Mesothelial cell of epicardium (in vitro differentiated cells): ENCODE data around the gene AHRR. TPM values are rescaled to one million over a fixed set of nuclear protein-coding genes. Genes with fewer than 3 reads are reported as not detected.
"Not testable (repeated sequence)": the region's sequence is repeated elsewhere in the genome, so short reads cannot be mapped to it uniquely, and the experiment has no call there.

Source experiments
- DNase-seq, 2 experiments: peaks; one replicate each; pipeline ENCODE4 v3.0.0; 2021; ENCODE audit warnings: low spot score in 2 of 2; ENCODE audit not compliant: unreplicated experiment in 2 of 2
- H3K27ac Mint-ChIP-seq: 2 replicates; pipeline ENCODE4 v1.8.0; 2021; ENCODE audit warnings: mixed read lengths
- H3K27me3 Mint-ChIP-seq: 2 replicates; pipeline ENCODE4 v1.8.0; 2021; ENCODE audit warnings: low read depth, mixed read lengths
- H3K36me3 Mint-ChIP-seq: 2 replicates; pipeline ENCODE4 v1.8.0; 2021; ENCODE audit warnings: mixed read lengths
- H3K4me1 Mint-ChIP-seq: 2 replicates; pipeline ENCODE4 v1.8.0; 2021; ENCODE audit warnings: mixed read lengths
- H3K4me3 Mint-ChIP-seq: 2 replicates; pipeline ENCODE4 v1.8.0; 2021; ENCODE audit warnings: mild to moderate bottlenecking, moderate library complexity, mixed read lengths
- H3K9me3 Mint-ChIP-seq: 2 replicates; pipeline ENCODE4 v1.8.0; 2021; ENCODE audit warnings: mixed read lengths
- CTCF ChIP-seq: fragments of 200-600 bp; sonication (generic); IDR thresholded peaks from one replicate; pipeline ENCODE4 v1.5.0; 2021; ENCODE audit warnings: antibody characterized with exemption; ENCODE audit not compliant: unreplicated experiment
- total RNA-seq: library from RNA; stranded (reverse); gene quantifications from 3 replicates; pipeline ENCODE4 v1.2.1, GENCODE V29; 2021

AHRR gene
- total RNA-seq, 1 donor from 2014 or later: 12.7 TPM

GRCh38 chr5:296207-296606 lies 25.3 kb upstream of the AHRR start:
- H3K4me3 Mint-ChIP-seq, H3K9me3 Mint-ChIP-seq, DNase-seq, H3K27ac Mint-ChIP-seq, H3K27me3 Mint-ChIP-seq: not testable (repeated sequence)
- H3K36me3 Mint-ChIP-seq: peaks cover 19% of the 10 kb centered on the region
- H3K4me1 Mint-ChIP-seq: peaks cover 18% of the 10 kb centered on the region

GRCh38 chr5:296954-297353 lies 24.6 kb upstream of the AHRR start:
- not testable (repeated sequence) for DNase-seq, H3K27ac Mint-ChIP-seq

GRCh38 chr5:297448-297847 lies 24.1 kb upstream of the AHRR start:
- not testable (repeated sequence) for H3K4me3 Mint-ChIP-seq, H3K27me3 Mint-ChIP-seq, DNase-seq, H3K9me3 Mint-ChIP-seq, H3K36me3 Mint-ChIP-seq
- H3K27ac Mint-ChIP-seq: peak overlapping the region; percentile 48
- peaks cover 29% of the 10 kb centered on the region for H3K4me1 Mint-ChIP-seq

More at GRCh38 chr5:296954-297353, 24.6 kb upstream of the AHRR start:
- H3K4me3 Mint-ChIP-seq, H3K27me3 Mint-ChIP-seq, H3K9me3 Mint-ChIP-seq: not testable (repeated sequence)
- H3K36me3 Mint-ChIP-seq: peaks cover 11% of the 10 kb centered on the region
- H3K4me1 Mint-ChIP-seq: peaks cover 24% of the 10 kb centered on the region

DNA sequence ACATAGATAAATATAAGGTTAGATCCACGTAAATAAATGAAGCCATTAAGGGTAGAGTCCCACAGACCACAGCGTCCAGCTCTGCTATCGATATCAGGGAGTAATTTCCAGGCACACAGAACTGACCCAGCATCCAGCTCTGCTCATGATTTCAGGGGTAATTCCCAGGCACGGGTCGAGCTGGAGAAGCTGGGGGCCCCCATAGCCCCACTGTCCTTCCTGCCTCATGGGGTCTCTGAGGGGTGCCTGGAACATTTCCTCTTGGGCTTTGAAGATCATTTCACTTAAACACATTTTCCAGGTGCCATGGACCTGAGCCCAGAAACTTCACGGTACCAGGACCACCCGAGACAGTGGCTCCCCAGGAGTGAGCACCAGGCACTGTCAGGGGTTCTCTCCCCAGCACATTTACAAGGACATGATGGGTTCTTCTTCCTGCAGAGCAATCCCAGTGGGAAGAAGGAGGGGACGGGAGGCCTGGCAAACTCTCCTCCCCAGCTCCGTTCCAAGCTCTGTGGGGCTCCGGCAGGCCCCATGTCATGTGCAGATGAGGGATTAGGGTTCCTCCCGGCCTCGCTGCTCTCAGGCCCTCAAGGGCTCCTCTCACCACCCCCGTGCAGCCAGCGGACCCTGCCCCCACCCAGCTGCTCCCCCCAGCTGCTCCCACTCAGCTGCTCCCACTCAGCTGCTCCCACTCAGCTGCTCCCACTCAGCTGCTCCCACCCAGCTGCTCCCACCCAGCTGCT lies 23.4 kb upstream of the AHRR start:
- H3K27me3 Mint-ChIP-seq, H3K4me3 Mint-ChIP-seq, DNase-seq, H3K36me3 Mint-ChIP-seq, H3K9me3 Mint-ChIP-seq, H3K27ac Mint-ChIP-seq: not testable (repeated sequence)
- H3K4me1 Mint-ChIP-seq: peaks cover 36% of the 10 kb centered on the region

DNA sequence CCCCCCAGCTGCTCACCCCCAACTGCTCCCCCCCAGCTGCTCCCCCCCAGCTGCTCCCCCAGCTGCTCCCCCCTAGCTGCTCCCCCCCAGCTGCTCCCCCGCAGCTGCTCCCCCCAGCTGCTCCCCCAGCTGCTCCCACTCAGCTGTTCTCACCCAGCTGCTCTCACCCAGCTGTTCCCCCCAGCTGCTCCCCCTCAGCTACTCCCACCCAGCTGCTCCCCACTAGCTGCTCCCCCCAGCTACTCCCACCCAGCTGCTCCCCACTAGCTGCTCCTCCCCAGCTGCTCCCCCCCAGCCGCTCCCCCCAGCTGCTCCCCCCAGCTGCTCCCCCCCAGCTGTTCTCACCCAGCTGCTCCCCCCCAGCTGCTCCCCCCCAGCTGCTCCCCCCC lies 22.8 kb upstream of the AHRR start:
- no peak for DNase-seq
- Mint-ChIP-seq H3K4me1 (peaks cover 41% of the 10 kb centered on the region), H3K27me3 (no peaks in the 10 kb centered on the region), H3K36me3 (no peaks in the 10 kb centered on the region), H3K4me3 (no peak overlapping the region), H3K27ac (no peak overlapping the region), H3K9me3 (no peaks in the 10 kb centered on the region)
- TF ChIP-seq CTCF: no peak

DNA sequence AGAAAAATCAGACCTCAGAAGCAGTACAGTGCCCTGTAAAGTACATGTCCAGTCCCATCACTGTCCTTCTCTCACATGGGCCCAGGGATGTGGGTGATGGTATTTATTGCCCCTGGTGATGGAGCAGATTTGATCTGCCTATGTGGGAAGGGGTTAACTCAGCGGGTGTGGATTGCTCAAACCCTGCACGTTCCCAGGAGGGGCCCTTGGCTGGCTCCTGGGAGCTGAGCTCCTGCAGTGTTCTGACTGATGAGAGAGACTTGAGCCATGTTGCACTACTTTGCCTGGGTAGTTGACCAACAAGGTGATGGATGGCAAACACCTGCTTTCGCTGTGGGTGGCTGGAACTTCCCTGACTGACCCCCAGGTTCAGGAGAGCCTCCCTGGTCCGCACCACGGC lies 21.6 kb upstream of the AHRR start:
- H3K4me1 Mint-ChIP-seq: peaks cover 41% of the 10 kb centered on the region
- not testable (repeated sequence) for H3K4me3 Mint-ChIP-seq, H3K9me3 Mint-ChIP-seq, H3K27me3 Mint-ChIP-seq, H3K27ac Mint-ChIP-seq, H3K36me3 Mint-ChIP-seq, DNase-seq

DNA sequence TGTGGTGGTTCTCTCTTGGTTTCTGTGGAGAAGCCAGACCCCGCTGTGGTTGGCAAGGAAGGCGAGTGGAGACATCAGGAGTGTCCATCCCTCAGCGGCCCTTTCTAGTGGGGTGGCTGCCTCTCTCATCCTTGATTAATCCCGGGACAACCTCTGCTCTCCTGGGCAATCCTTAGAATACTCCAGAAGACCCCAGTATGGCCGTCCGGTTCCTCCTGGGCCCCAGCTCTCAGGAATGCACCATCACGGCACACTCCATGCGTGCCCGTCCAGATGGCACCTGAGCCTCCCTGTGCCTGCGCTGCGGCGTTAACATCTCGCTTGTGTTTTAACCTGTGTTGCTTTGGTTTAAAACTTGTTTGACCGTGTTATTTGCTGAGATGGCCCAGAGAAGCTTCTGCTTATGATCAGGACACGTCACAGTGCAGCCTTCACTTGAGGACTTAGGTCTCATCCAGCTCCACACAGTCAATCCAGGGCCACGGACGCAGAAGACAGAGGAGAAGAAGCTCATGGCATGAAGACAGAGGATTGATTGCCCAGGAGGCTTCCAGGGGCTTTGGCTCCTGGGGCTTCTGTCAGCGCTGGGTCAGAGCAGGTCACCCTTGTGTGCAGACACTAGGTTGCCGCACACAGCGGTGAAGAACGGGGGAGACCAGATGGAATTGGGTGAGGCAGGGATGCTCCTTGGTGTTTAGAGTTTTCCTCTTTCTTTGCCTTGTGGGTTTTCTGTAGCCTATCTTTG lies 20.7 kb upstream of the AHRR start:
- peaks cover 41% of the 10 kb centered on the region for H3K4me1 Mint-ChIP-seq
- H3K27ac Mint-ChIP-seq, H3K27me3 Mint-ChIP-seq, DNase-seq, H3K36me3 Mint-ChIP-seq, H3K9me3 Mint-ChIP-seq, H3K4me3 Mint-ChIP-seq: not testable (repeated sequence)

- H3K27me3 Mint-ChIP-seq, H3K4me3 Mint-ChIP-seq, H3K27ac Mint-ChIP-seq, H3K36me3 Mint-ChIP-seq, H3K9me3 Mint-ChIP-seq, DNase-seq: not testable (repeated sequence)
- H3K4me1 Mint-ChIP-seq: peaks cover 35% of the 10 kb centered on the region
Measured at GRCh38 chr5:302416-302815, 19.1 kb upstream of the AHRR start.

- H3K36me3 Mint-ChIP-seq: peaks cover 2% of the 10 kb centered on the region
- H3K9me3 Mint-ChIP-seq: no peaks in the 10 kb centered on the region
- no peak for DNase-seq
- H3K4me3 Mint-ChIP-seq: no peak overlapping the region
- H3K27me3 Mint-ChIP-seq: no peaks in the 10 kb centered on the region
- no peak for TF ChIP-seq CTCF
- no peak overlapping the region for H3K27ac Mint-ChIP-seq
- H3K4me1 Mint-ChIP-seq: peaks cover 30% of the 10 kb centered on the region
Measured at GRCh38 chr5:302966-303365, 18.5 kb upstream of the AHRR start.

DNA sequence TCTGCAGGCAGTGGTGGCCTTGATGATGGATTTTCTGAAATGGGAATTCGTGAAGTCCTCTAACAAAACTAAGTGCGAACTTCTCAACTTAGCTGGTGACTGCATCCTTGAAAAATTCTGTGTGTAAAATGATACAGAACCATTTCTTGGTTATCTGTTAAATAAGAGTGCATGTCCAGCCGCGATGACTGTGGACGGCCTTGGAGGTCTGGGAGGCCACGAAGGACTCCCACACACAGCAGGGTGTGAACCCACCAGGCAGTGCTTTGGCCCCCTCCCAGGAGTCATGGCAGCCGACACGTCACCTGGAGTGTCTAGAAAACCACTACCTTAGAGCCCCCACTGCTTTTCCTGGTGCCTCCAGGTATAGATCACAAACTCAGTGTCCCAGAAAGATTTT lies 17.8 kb upstream of the AHRR start:
- not testable (repeated sequence) for H3K9me3 Mint-ChIP-seq, H3K36me3 Mint-ChIP-seq, DNase-seq, H3K27ac Mint-ChIP-seq, H3K27me3 Mint-ChIP-seq, H3K4me3 Mint-ChIP-seq
- H3K4me1 Mint-ChIP-seq: peaks cover 26% of the 10 kb centered on the region
